ENCODE measurements around the gene PLEKHG1. TPM values are rescaled to one million over a fixed set of nuclear protein-coding genes. Genes with fewer than 3 reads are reported as not detected.

PLEKHG1 gene
- total RNA-seq, 1 experiment from 2014 or later = 1.4 TPM

DNA sequence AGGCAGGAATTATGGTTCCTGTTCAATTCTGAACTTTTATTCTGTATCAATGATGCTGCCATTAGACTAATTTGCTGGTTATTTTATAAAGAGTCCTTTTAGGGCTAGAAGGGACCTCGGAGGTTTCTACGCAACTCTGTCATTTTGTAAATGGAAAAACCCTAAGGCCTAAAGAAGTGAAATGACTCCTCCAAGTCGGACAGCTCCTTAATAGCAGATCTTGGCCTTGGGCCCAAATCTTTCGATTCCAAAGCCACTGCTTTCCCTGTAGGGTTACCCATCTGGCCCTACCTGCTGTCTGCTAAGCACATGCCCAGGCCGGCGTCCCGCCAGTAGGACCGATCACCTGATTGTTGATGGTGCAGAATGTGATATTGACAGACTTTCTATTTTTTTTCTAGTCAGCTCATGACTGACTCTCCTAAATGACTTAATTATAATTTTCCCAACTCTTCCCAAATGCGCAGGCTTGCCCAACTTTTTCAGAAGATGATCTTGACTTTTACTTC lies 40.2 kb downstream of the PLEKHG1 start:
- POLR2A ChIA-PET (ENCODE audit: unreplicated experiment) = no interaction called here
- H3K9me2 ChIP-seq (replicated peaks; ENCODE audit: low read length) = no peaks in the 10 kb centered on the region
- no peak overlapping the region for H3K4me3 ChIP-seq (ENCODE audit: low read length)
- DNase-seq (no peak), ATAC-seq (no peak)
- no peaks in the 10 kb centered on the region for H4K20me1 ChIP-seq (ENCODE audit: low read length)
- H2AFZ ChIP-seq (ENCODE audit: low read length) = no peak overlapping the region
- no peak overlapping the region for H3K4me2 ChIP-seq (ENCODE audit: low read length)
- CTCF ChIA-PET = no interaction called here
- BruUV-seq (replicated peaks) = no TSS peak
- no peaks in the 10 kb centered on the region for H3K27me3 ChIP-seq (ENCODE audit: low read length)
- no peaks in the 10 kb centered on the region for H3K79me2 ChIP-seq (ENCODE audit: low read length)
- TF ChIP-seq EZH2phosphoT487 (IDR thresholded peaks at IDR 0.05; ENCODE audit: borderline replicate concordance, low read length) (no peak), EZH2 (IDR thresholded peaks at IDR 0.05; ENCODE audit: low read length, unreplicated experiment) (no peak)
- TF ChIP-seq, protein P1, sequence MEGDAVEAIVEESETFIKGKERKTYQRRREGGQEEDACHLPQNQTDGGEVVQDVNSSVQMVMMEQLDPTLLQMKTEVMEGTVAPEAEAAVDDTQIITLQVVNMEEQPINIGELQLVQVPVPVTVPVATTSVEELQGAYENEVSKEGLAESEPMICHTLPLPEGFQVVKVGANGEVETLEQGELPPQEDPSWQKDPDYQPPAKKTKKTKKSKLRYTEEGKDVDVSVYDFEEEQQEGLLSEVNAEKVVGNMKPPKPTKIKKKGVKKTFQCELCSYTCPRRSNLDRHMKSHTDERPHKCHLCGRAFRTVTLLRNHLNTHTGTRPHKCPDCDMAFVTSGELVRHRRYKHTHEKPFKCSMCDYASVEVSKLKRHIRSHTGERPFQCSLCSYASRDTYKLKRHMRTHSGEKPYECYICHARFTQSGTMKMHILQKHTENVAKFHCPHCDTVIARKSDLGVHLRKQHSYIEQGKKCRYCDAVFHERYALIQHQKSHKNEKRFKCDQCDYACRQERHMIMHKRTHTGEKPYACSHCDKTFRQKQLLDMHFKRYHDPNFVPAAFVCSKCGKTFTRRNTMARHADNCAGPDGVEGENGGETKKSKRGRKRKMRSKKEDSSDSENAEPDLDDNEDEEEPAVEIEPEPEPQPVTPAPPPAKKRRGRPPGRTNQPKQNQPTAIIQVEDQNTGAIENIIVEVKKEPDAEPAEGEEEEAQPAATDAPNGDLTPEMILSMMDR (conservative IDR thresholded peaks at IDR 0.05; ENCODE audit: low read depth, low read length) = no peak
- intact Hi-C loops (cut with micrococcal nuclease) = no loop called here
- no peak overlapping the region for H3K27ac ChIP-seq (ENCODE audit: low read length)
- 0 out of 2 replicates have a peak, but pooled peaks cover 5% of the 10 kb centered on the region for H3K4me1 ChIP-seq (ENCODE audit: insufficient read depth, low read length)
- no peaks in the 10 kb centered on the region for H3K36me3 ChIP-seq (ENCODE audit: low read depth, low read length)
- H3F3A ChIP-seq (ENCODE audit: low read length, unreplicated experiment) = no peaks in the 10 kb centered on the region
- H3K9me3 ChIP-seq (ENCODE audit: low read length) = no peaks in the 10 kb centered on the region
- H3K9ac ChIP-seq (ENCODE audit: low read length) = no peak overlapping the region

DNA sequence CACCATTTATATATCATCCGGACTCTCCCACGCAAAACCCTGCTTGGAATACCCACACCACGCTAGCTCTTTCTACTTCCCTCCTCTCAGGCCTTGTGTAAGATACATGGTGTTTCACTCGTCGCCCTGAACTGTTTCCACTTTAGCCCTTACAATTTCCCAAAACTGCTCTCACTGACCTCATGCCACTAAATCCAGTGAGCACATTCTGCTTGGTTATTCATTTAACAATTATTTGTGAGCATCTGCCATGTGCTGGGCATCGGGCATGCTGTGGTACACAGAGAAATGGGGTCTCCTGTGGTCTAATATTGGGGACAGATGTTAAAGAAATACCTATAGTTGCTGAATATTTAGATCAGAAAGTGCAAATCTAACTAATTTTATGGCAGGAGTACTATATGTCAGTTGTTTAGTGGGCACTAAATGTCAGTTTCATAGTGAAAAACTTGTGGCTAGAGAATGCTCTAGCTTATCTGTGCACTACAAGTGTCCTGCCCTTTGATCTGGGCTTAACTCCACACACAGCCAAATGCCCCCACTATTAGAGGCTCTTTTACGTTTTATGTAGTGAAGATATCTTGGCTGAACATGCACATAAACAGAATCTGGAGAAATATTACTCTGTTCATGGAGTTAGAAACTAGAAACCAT lies 41.0 kb downstream of the PLEKHG1 start:
- H2AFZ ChIP-seq (ENCODE audit: low read length) = no peak overlapping the region
- H4K20me1 ChIP-seq (ENCODE audit: low read length) = no peaks in the 10 kb centered on the region
- H3K27me3 ChIP-seq (ENCODE audit: low read length) = no peaks in the 10 kb centered on the region
- H3K36me3 ChIP-seq (ENCODE audit: low read depth, low read length) = no peaks in the 10 kb centered on the region
- ATAC-seq (no peak), DNase-seq (no peak)
- BruUV-seq (replicated peaks) = no TSS peak
- ChIA-PET CTCF (no interaction called here), POLR2A (ENCODE audit: unreplicated experiment) (no interaction called here)
- TF ChIP-seq, protein P1 (conservative IDR thresholded peaks at IDR 0.05; ENCODE audit: low read depth, low read length) = no peak
- TF ChIP-seq EZH2 (IDR thresholded peaks at IDR 0.05; ENCODE audit: low read length, unreplicated experiment) (no peak), EZH2phosphoT487 (IDR thresholded peaks at IDR 0.05; ENCODE audit: borderline replicate concordance, low read length) (no peak)
- H3K79me2 ChIP-seq (ENCODE audit: low read length) = no peaks in the 10 kb centered on the region
- no peaks in the 10 kb centered on the region for H3K9me2 ChIP-seq (replicated peaks; ENCODE audit: low read length)
- H3F3A ChIP-seq (ENCODE audit: low read length, unreplicated experiment) = no peaks in the 10 kb centered on the region
- intact Hi-C loops (cut with micrococcal nuclease) = no loop called here
- H3K27ac ChIP-seq (ENCODE audit: low read length) = no peak overlapping the region
- 0 out of 2 replicates have a peak, but pooled peaks cover 5% of the 10 kb centered on the region for H3K4me1 ChIP-seq (ENCODE audit: insufficient read depth, low read length)
- no peak overlapping the region for H3K4me3 ChIP-seq (ENCODE audit: low read length)
- H3K9me3 ChIP-seq (ENCODE audit: low read length) = no peaks in the 10 kb centered on the region
- H3K4me2 ChIP-seq (ENCODE audit: low read length) = no peak overlapping the region
- H3K9ac ChIP-seq (ENCODE audit: low read length) = no peak overlapping the region

DNA sequence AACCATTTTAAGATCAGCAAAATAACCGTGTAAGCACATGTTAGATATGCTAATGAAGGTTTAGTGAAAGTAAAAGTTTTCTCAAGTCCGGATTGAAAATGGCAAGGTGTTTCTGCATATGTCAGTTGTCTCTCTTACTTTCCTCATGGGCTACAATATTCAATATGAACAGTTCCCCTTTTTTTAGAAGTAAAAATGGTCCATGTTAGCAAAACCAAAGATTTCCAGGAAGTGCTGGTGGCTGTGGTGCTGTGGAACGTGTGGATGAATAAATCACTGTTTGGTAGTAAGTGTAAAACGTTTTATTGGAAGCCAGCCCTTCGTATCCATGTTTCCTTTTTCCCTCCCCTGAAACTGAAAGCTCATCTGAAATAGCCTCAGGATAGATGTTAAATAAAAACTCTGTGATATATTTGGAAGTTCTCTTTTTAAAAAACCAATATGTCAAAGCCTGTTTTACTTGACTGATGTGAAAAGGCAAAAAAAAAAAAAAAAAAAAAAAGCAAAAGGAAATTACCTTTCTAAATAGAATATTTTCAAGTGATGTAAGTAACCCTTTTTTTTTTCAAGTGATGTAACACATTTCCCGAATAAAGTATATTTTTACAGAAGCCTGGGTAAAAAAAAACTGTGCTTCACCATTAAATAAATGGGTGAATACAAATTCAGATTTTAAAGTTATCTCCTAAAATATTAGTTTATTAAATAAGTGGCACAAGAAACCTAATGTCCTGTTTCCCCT lies 41.9 kb downstream of the PLEKHG1 start:
- no peaks in the 10 kb centered on the region for H3K27me3 ChIP-seq (ENCODE audit: low read length)
- DNase-seq (no peak), ATAC-seq (no peak)
- no peak overlapping the region for H3K9ac ChIP-seq (ENCODE audit: low read length)
- H3K9me2 ChIP-seq (replicated peaks; ENCODE audit: low read length) = no peaks in the 10 kb centered on the region
- H3F3A ChIP-seq (ENCODE audit: low read length, unreplicated experiment) = no peaks in the 10 kb centered on the region
- H3K4me2 ChIP-seq (ENCODE audit: low read length) = no peak overlapping the region
- no TSS peak for BruUV-seq (replicated peaks)
- H4K20me1 ChIP-seq (ENCODE audit: low read length) = no peaks in the 10 kb centered on the region
- H2AFZ ChIP-seq (ENCODE audit: low read length) = no peak overlapping the region
- intact Hi-C loops (cut with micrococcal nuclease) = no loop called here
- no peak overlapping the region for H3K27ac ChIP-seq (ENCODE audit: low read length)
- no peaks in the 10 kb centered on the region for H3K36me3 ChIP-seq (ENCODE audit: low read depth, low read length)
- CTCF ChIA-PET = no interaction called here
- POLR2A ChIA-PET (ENCODE audit: unreplicated experiment) = no interaction called here
- no peak overlapping the region for H3K4me3 ChIP-seq (ENCODE audit: low read length)
- H3K79me2 ChIP-seq (ENCODE audit: low read length) = no peaks in the 10 kb centered on the region
- no peaks in the 10 kb centered on the region for H3K9me3 ChIP-seq (ENCODE audit: low read length)
- H3K4me1 ChIP-seq (ENCODE audit: insufficient read depth, low read length) = 0 out of 2 replicates have a peak, but pooled peaks cover 5% of the 10 kb centered on the region
- TF ChIP-seq, protein P1 (conservative IDR thresholded peaks at IDR 0.05; ENCODE audit: low read depth, low read length) = no peak
- TF ChIP-seq EZH2phosphoT487 (IDR thresholded peaks at IDR 0.05; ENCODE audit: borderline replicate concordance, low read length) = no peak
- TF ChIP-seq EZH2 (IDR thresholded peaks at IDR 0.05; ENCODE audit: low read length, unreplicated experiment) = no peak
